GM10248 (cell line): ENCODE data around the gene CYP19A1.
A peak's percentile ranks its signal among the peaks of the same experiment; 100 is the strongest.

ENCODE experiments used
- CTCF ChIA-PET: fragments of 300-600 bp; sonication (Branson Sonifier 250); formaldehyde crosslinking; extraction: SDS; loops from one replicate; lab custom pipeline; 2021; ENCODE audit warnings: antibody characterized with exemption; lab: Yijun Ruan, JAX
- POLR2A ChIA-PET: fragments of 350-650 bp; sonication (Branson Sonifier 250); formaldehyde crosslinking; extraction: SDS; loops from one replicate; lab custom pipeline; 2020; ENCODE audit warnings: antibody characterized with exemption; lab: Yijun Ruan, JAX
- DNase-seq: peaks from one replicate; pipeline ENCODE4 v3.0.0; 2012; ENCODE audit errors: extremely low spot score
- TF ChIP-seq, protein P1 (sequence below): IDR thresholded peaks from 2 replicates; pipeline ENCODE4 v1.5.1; 2012; ENCODE audit warnings: mild to moderate bottlenecking, low read depth; ENCODE audit errors: extremely low read depth, missing control alignments, control extremely low read depth

The CYP19A1 gene

GRCh38 chr15:51312166-51313073 is 26.0 kb downstream of the CYP19A1 start:
- POLR2A ChIA-PET, result no interaction called here
- TF ChIP-seq, protein P1, sequence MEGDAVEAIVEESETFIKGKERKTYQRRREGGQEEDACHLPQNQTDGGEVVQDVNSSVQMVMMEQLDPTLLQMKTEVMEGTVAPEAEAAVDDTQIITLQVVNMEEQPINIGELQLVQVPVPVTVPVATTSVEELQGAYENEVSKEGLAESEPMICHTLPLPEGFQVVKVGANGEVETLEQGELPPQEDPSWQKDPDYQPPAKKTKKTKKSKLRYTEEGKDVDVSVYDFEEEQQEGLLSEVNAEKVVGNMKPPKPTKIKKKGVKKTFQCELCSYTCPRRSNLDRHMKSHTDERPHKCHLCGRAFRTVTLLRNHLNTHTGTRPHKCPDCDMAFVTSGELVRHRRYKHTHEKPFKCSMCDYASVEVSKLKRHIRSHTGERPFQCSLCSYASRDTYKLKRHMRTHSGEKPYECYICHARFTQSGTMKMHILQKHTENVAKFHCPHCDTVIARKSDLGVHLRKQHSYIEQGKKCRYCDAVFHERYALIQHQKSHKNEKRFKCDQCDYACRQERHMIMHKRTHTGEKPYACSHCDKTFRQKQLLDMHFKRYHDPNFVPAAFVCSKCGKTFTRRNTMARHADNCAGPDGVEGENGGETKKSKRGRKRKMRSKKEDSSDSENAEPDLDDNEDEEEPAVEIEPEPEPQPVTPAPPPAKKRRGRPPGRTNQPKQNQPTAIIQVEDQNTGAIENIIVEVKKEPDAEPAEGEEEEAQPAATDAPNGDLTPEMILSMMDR, result no peak
- DNase-seq, result no peak
- CTCF ChIA-PET, result interaction anchor here (0.7 to 2.9 kb wide), 8 partner anchors 10 to 119 kb away, joined by 3 to 8 read pairs (median 4); no protein-coding TSS in a partner anchor

- POLR2A ChIA-PET, result no interaction called here
- TF ChIP-seq, protein P1, result no peak
- no peak for DNase-seq
- CTCF ChIA-PET, result interaction anchor here (0.7 to 2.9 kb wide), 6 partner anchors 12 to 70 kb away, joined by 3 to 8 read pairs (median 3); no protein-coding TSS in a partner anchor
These were observed 26.9 kb downstream of the CYP19A1 start for GRCh38 chr15:51311510-51311909.

DNA sequence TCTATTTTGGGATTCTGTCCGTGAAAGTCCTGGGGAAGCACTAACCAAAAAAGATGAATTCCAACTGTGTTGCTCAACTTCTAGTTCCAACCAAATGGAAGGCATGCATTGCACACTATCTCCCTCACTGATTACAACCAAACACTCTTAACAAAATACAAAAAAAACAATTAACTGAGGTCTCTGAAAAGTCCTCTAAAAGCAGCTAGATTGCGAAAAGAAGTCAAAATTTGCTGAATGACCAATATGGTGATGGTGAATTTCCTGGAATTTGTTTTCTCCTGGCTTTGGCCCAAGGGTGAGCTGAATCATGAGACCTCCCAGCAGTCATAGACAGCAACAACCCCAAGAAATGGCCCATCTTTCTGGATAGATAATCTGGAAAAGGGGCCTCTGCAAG is 28.3 kb downstream of the CYP19A1 start:
- TF ChIP-seq, protein P1, result no peak
- DNase-seq, result no peak
- POLR2A ChIA-PET, result no interaction called here
- CTCF ChIA-PET, result interaction anchor here (1.0 to 1.1 kb wide), 3 partner anchors 9 to 28 kb away, joined by 3 read pairs; no protein-coding TSS in a partner anchor

- no peak for DNase-seq
- ChIA-PET POLR2A (interaction anchor here (0.6 kb wide), 1 partner anchor 14 kb away, joined by 3 read pairs; no protein-coding TSS in a partner anchor), CTCF (interaction anchor here (1.1 to 3.9 kb wide), 3 partner anchors 21 to 69 kb away, joined by 3 to 12 read pairs (median 3); no protein-coding TSS in a partner anchor)
- TF ChIP-seq, protein P1, result no peak
These were observed 30.6 kb downstream of the CYP19A1 start for GRCh38 chr15:51307811-51308210.

DNA sequence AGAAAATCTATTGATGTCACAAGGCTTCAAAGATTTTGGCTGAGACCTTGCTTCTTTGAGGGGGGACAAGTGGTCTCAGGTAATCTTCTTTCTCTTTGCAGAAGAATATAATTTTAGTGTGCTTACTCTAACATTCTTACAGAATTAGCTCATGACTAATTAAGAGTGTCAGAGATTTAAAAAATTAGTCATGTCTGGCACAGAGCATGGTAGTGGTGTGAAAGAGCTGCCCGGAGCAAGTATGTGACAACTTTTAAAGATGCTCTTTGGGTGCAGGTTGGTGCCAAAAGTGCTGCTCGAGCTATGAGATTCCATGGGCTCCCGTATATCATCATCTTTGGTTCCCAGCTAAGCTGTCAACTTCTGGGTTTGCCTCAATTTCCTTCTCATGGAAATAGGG is 31.1 kb downstream of the CYP19A1 start:
- ChIA-PET CTCF (interaction anchor here (1.1 to 3.9 kb wide), 3 partner anchors 21 to 69 kb away, joined by 3 to 12 read pairs (median 3); no protein-coding TSS in a partner anchor), POLR2A (interaction anchor here (0.6 kb wide), 1 partner anchor 15 kb away, joined by 3 read pairs; no protein-coding TSS in a partner anchor)
- DNase-seq, result no peak
- TF ChIP-seq, protein P1, result no peak

DNA sequence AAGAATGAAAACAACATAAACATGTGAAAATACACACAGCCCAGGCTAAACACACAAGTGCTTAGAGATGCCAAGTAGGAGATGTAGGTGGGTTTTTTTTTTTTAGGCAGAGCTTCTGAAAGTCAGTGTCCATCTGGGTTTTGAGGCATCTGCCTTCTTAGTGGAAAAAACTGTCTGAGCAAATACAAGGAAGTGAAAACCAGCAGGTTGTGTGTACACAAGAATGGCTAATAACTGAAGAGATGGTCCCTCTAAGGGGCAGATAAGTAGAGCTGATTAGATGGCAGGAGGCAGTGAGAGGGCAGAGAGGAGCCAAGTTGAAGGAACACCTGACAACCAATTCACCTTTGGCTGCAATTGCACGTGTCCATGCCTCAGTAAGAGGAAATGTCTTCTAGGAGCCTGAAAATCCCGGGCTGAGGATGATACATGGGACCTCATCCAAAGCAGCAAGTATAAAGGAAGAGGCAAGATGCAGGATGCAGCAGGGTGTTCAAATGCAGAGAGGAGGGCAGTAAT is 34.9 kb downstream of the CYP19A1 start:
- DNase-seq, result peak; percentile 34
- TF ChIP-seq, protein P1, result no peak
- ChIA-PET CTCF (interaction anchor here (1.1 to 4.0 kb wide), 9 partner anchors 14 to 141 kb away, joined by 3 to 14 read pairs (median 6); no protein-coding TSS in a partner anchor), POLR2A (no interaction called here)
